IMR-90 (cell line): ENCODE data around the gene GNAT2. TPM values are rescaled to one million over a fixed set of nuclear protein-coding genes. Genes with fewer than 3 reads are reported as not detected.

Experiments
- ATAC-seq: fragments of 200-7000 bp; cut with Tn5 transposase; 2 replicates; pipeline ENCODE4 v1.9.1; 2020; ENCODE audit warnings: low read depth, mild to moderate bottlenecking, moderate library complexity
- BruUV-seq: library from RNA; stranded (reverse); fragments of 400-500 nt; replicated peaks from 2 replicates; lab custom pipeline; 2021; lab: Mats Ljungman, UMichigan
- CTCF ChIA-PET: fragments of 300-600 bp; formaldehyde crosslinking; extraction: SDS; loops from one replicate; lab custom pipeline; 2021; ENCODE audit warnings: antibody characterized with exemption; lab: Yijun Ruan, JAX
- POLR2A ChIA-PET: fragments of 300-600 bp; sonication (Branson Sonifier 250); formaldehyde crosslinking; loops from one replicate; lab custom pipeline; 2022; ENCODE audit warnings: antibody characterized with exemption; ENCODE audit not compliant: unreplicated experiment; lab: Charles Lee
- DNase-seq: peaks from one replicate; pipeline ENCODE4 v3.0.0; 2013
- H2AFZ ChIP-seq: replicated peaks from 2 replicates; pipeline ENCODE3; 2013; ENCODE audit warnings: low read length, mild to moderate bottlenecking; ENCODE audit not compliant: poor library complexity
- H2AK5ac ChIP-seq: 2 replicates; pipeline ENCODE4 v1.6.1; 2013; ENCODE audit warnings: low read depth, low read length, inconsistent platforms
- H2AK9ac ChIP-seq: replicated peaks from 2 replicates; pipeline ENCODE3; 2013; ENCODE audit warnings: mild to moderate bottlenecking, low read depth, low read length, moderate library complexity; ENCODE audit not compliant: poor library complexity
- H2BK120ac ChIP-seq: 2 replicates; pipeline ENCODE4 v1.6.1; 2013; ENCODE audit warnings: low read depth, low read length, inconsistent platforms
- H2BK15ac ChIP-seq: 3 replicates; pipeline ENCODE4 v1.6.1; 2013; ENCODE audit warnings: low read depth, low read length, inconsistent platforms
- H2BK20ac ChIP-seq: 2 replicates; pipeline ENCODE4 v1.6.1; 2013; ENCODE audit warnings: low read depth, mild to moderate bottlenecking, inconsistent platforms, low read length, moderate library complexity
- H2BK5ac ChIP-seq: 2 replicates; pipeline ENCODE4 v1.6.1; 2013; ENCODE audit warnings: mild to moderate bottlenecking, low read depth, low read length, inconsistent platforms; ENCODE audit not compliant: poor library complexity, severe bottlenecking
- H3K14ac ChIP-seq: replicated peaks from 2 replicates; pipeline ENCODE4 v1.6.1; 2013; ENCODE audit warnings: low read depth, low read length, inconsistent platforms
- H3K18ac ChIP-seq: 2 replicates; pipeline ENCODE4 v1.6.1; 2013; ENCODE audit warnings: low read depth, low read length, control low read depth
- H3K23ac ChIP-seq: 2 replicates; pipeline ENCODE4 v1.6.1; 2013; ENCODE audit warnings: low read depth, low read length, inconsistent platforms
- H3K27ac ChIP-seq: 2 replicates; pipeline ENCODE4 v1.5.1; 2013; ENCODE audit warnings: mild to moderate bottlenecking, control low read depth, low read length; ENCODE audit not compliant: insufficient read depth
- H3K27me3 ChIP-seq: 2 replicates; pipeline ENCODE4 v1.6.1; 2013; ENCODE audit warnings: low read length; ENCODE audit not compliant: control insufficient read depth, insufficient read depth
- H3K36me3 ChIP-seq: 2 replicates; pipeline ENCODE4 v1.6.1; 2013; ENCODE audit warnings: low read length, mixed read lengths; ENCODE audit not compliant: control insufficient read depth, insufficient read depth
- H3K4ac ChIP-seq: 2 replicates; pipeline ENCODE4 v1.6.1; 2013; ENCODE audit warnings: low read depth, low read length, inconsistent platforms
- H3K4me1 ChIP-seq: 2 replicates; pipeline ENCODE4 v1.6.1; 2013; ENCODE audit warnings: low read length, mixed read lengths; ENCODE audit not compliant: control insufficient read depth, insufficient read depth
- H3K4me2 ChIP-seq: 2 replicates; pipeline ENCODE4 v1.6.1; 2013; ENCODE audit warnings: low read depth, mild to moderate bottlenecking, control low read depth, low read length, moderate library complexity
- H3K4me3 ChIP-seq: 2 replicates; pipeline ENCODE4 v1.5.1; 2013; ENCODE audit warnings: low read depth, mild to moderate bottlenecking, control low read depth, low read length, moderate library complexity; ENCODE audit not compliant: insufficient read depth
- H3K56ac ChIP-seq: 2 replicates; pipeline ENCODE4 v1.6.1; 2013; ENCODE audit warnings: low read length, inconsistent platforms; ENCODE audit not compliant: insufficient read depth; ENCODE audit errors: extremely low read depth
- H3K79me1 ChIP-seq, 2 experiments: 2 replicates each; pipeline ENCODE4 v1.6.1; 2013; ENCODE audit warnings: low read length in 2 of 2, inconsistent platforms in 1 of 2, low read depth in 1 of 2
- H3K9ac ChIP-seq: 2 replicates; pipeline ENCODE4 v1.6.1; 2013; ENCODE audit warnings: low read depth, low read length, control low read depth
- H3K9me1 ChIP-seq: 2 replicates; pipeline ENCODE4 v1.6.1; 2013; ENCODE audit warnings: low read length, inconsistent platforms; ENCODE audit not compliant: insufficient read depth
- H3K9me3 ChIP-seq: 2 replicates; pipeline ENCODE4 v1.6.1; 2013; ENCODE audit warnings: low read length; ENCODE audit not compliant: control insufficient read depth, insufficient read depth
- H4K20me1 ChIP-seq: 2 replicates; pipeline ENCODE4 v1.6.1; 2013; ENCODE audit warnings: low read length, inconsistent platforms; ENCODE audit not compliant: insufficient read depth
- H4K5ac ChIP-seq: 2 replicates; pipeline ENCODE4 v1.6.1; 2013; ENCODE audit warnings: mild to moderate bottlenecking, low read depth, low read length, control low read depth
- H4K8ac ChIP-seq, 2 experiments: 2 replicates each; pipeline ENCODE4 v1.6.1; 2013; ENCODE audit warnings: low read depth in 2 of 2, low read length in 2 of 2, control low read depth in 1 of 2, inconsistent platforms in 1 of 2
- H4K91ac ChIP-seq: 2 replicates; pipeline ENCODE4 v1.6.1; 2013; ENCODE audit warnings: low read depth, low read length, inconsistent platforms; ENCODE audit not compliant: insufficient read depth
- BHLHE40 ChIP-seq: fragments of 150-350 bp; IDR thresholded peaks from 2 replicates; pipeline ENCODE4 v1.6.1; 2016; ENCODE audit warnings: mild to moderate bottlenecking, low read depth, low read length
- CEBPB ChIP-seq: IDR thresholded peaks from 2 replicates; pipeline ENCODE4 v1.6.1; 2012; ENCODE audit warnings: low read depth, low read length, improper control_type of control experiment
- CHD1 ChIP-seq: IDR thresholded peaks from 2 replicates; pipeline ENCODE4 v1.6.1; 2012; ENCODE audit warnings: low read depth, low read length, improper control_type of control experiment
- FOS ChIP-seq: fragments of 150-350 bp; IDR thresholded peaks from 2 replicates; pipeline ENCODE4 v1.6.1; 2016; ENCODE audit warnings: low read depth, low read length
- MAFK ChIP-seq: IDR thresholded peaks from 2 replicates; pipeline ENCODE4 v1.6.1; 2012; ENCODE audit warnings: low read depth, low read length, improper control_type of control experiment
- MXI1 ChIP-seq: IDR thresholded peaks from 2 replicates; pipeline ENCODE4 v1.6.1; 2012; ENCODE audit warnings: low read depth, mild to moderate bottlenecking, low read length, moderate library complexity, borderline replicate concordance
- NFE2L2 ChIP-seq: fragments of 150-350 bp; IDR thresholded peaks from 2 replicates; pipeline ENCODE4 v1.6.1; 2016; ENCODE audit warnings: low read depth, mild to moderate bottlenecking, low read length
- POLR2A ChIP-seq: IDR thresholded peaks from 2 replicates; pipeline ENCODE4 v1.6.1; 2012; ENCODE audit warnings: mild to moderate bottlenecking, low read depth, low read length
- RAD21 ChIP-seq: IDR thresholded peaks from 2 replicates; pipeline ENCODE4 v1.6.1; 2012; ENCODE audit warnings: low read length, improper control_type of control experiment
- RCOR1 ChIP-seq: IDR thresholded peaks from 2 replicates; pipeline ENCODE4 v1.6.1; 2012; ENCODE audit warnings: mild to moderate bottlenecking, low read length, improper control_type of control experiment; ENCODE audit not compliant: insufficient replicate concordance
- RFX5 ChIP-seq: IDR thresholded peaks from 2 replicates; pipeline ENCODE4 v1.8.0; 2012; ENCODE audit warnings: low read depth, mild to moderate bottlenecking, low read length, moderate library complexity
- SMC3 ChIP-seq: fragments of 150-350 bp; IDR thresholded peaks from 2 replicates; pipeline ENCODE4 v1.6.1; 2016; ENCODE audit warnings: low read depth, mild to moderate bottlenecking, antibody characterized with exemption, low read length, moderate library complexity
- WGBS, 2 experiments: methylation state at CpG; one replicate each; pipeline versions ENCODE4 v1.1.5 to v1.1.7; 2013; ENCODE audit warnings: missing lambda C conversion rate in 2 of 2; ENCODE audit not compliant: insufficient read length in 1 of 2; ENCODE audit errors: extremely low coverage in 2 of 2; 5-methylcytosine and 5-hydroxymethylcytosine counted together
- dilution Hi-C: fragments of 300-500 bp; cut with HindIII; formaldehyde crosslinking; loops from one replicate; pipeline ENCODE4 v1.14.3; 2018; ENCODE audit warnings: low sequenced_read_pairs; ENCODE audit not compliant: unreplicated experiment
- in situ Hi-C: fragments of 300-500 bp; cut with MboI; formaldehyde crosslinking; loops from 3 replicates; pipeline ENCODE4 v1.14.3; 2019; ENCODE audit warnings: low sequenced_read_pairs, inconsistent platforms, mixed read lengths
- intact Hi-C: fragments of 100-400 bp; cut with micrococcal nuclease; formaldehyde crosslinking; loops from 2 replicates; pipeline ENCODE4 v1.10.0; 2022
- polyA plus RNA-seq, 3 experiments: library from polyadenylated mRNA; depleted of rRNA; stranded (reverse); fragments of >200 nt; gene quantifications; 2 replicates each; pipeline ENCODE4 v1.2.3, GENCODE V29; 2012; ENCODE audit warnings: low replicate concordance in 1 of 3
- total RNA-seq: library from RNA; depleted of rRNA; stranded (reverse); fragments of >200 nt; gene quantifications from 2 replicates; pipeline ENCODE4 v1.2.3, GENCODE V29; 2012
- TF ChIP-seq, protein P1 (sequence below): fragments of 150-350 bp; IDR thresholded peaks from 2 replicates; pipeline ENCODE4 v1.6.1; 2016; ENCODE audit warnings: low read depth, mild to moderate bottlenecking, low read length, moderate library complexity, borderline replicate concordance
- TF ChIP-seq, protein P2 (sequence below): conservative IDR thresholded peaks from 2 replicates; pipeline ENCODE4 v1.5.1; 2012; ENCODE audit warnings: mild to moderate bottlenecking, low read depth, low read length, improper control_type of control experiment
- TF ChIP-seq, protein P3 (sequence below): fragments of 150-350 bp; IDR thresholded peaks from 2 replicates; pipeline ENCODE4 v1.6.1; 2017; ENCODE audit warnings: mild to moderate bottlenecking, antibody characterized with exemption, low read length, low read depth

GNAT2 gene
- total and polyA plus RNA-seq, 2 of the 4 experiments (the other 2 are of a cell fraction) = 0.17 to 0.36 TPM

DNA sequence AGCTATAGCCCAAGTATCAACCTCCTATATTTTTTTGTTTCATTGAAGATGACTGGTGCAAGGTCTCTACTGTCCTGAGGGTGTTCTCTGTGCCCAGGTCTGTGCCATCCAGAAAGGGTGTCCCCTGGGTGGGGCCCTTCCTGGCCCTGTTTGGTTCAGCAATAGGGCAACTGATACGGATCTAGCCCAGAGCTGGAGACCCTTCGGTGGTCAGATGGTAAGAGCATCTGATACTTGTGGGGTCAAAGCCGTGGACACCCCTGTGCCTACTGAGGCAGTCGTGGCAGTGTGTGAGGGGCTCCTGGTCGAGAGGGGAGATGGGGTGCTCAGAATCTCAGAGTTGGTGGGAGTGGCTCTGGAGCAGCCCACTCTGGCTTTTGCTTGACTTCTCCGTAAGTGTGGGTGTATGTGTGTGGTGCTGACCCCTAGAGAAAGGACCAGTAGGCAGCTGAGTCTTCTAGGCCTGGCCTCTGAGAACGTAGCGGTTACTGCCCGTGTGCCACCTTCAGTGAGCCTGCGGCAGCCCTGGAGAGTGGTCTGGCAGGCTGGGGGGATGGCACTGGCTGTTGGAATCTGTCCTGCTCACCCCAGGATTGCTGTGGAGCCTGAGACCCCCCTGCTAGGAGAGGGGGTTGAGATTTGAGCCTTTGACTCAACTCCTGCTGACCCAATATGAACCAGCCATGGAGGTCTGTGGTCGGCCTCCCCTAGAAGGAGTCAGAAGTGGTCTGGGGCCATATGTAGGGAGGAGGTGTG is 2.9 kb upstream of the GNAT2 start:
- peaks cover 29% of the 10 kb centered on the region for H3K9me1 ChIP-seq
- ChIA-PET POLR2A (no interaction called here), CTCF (no interaction called here)
- H3K18ac ChIP-seq = no peak overlapping the region
- peaks cover 57% of the 10 kb centered on the region for H4K20me1 ChIP-seq
- H2BK15ac ChIP-seq = no peak overlapping the region
- H2BK5ac ChIP-seq = peak overlapping the region; percentile 1
- H3K9ac ChIP-seq = no peak overlapping the region
- H3K27me3 ChIP-seq = no peaks in the 10 kb centered on the region
- peak overlapping the region; percentile 99 for H3K4me2 ChIP-seq
- H3K4me1 ChIP-seq = peaks cover 39% of the 10 kb centered on the region
- peaks cover 23 to 86% of the 10 kb centered on the region in 2 experiments; a peak in 3 of 4 replicates for H3K79me1 ChIP-seq
- intact Hi-C loops = loop anchor here (10.0 kb wide), 1 partner anchor 338 kb away; the partner anchor contains the start of gene PSRC1
- no peak overlapping the region for H2AFZ ChIP-seq
- no peak overlapping the region for H3K27ac ChIP-seq
- H3K14ac ChIP-seq = no peak overlapping the region
- WGBS, 2 experiments = 82% methylated on average over 5 of the region's 11 CpGs; no CpG with 5 or more reads in 1 of the 2 experiments
- H2AK5ac ChIP-seq = peak overlapping the region; percentile 51
- no peak overlapping the region for H2BK20ac ChIP-seq
- no peak overlapping the region for H3K56ac ChIP-seq
- no peak overlapping the region for H4K91ac ChIP-seq
- no peak overlapping the region for H2BK120ac ChIP-seq
- peaks cover 16% of the 10 kb centered on the region for H3K36me3 ChIP-seq
- H3K4me3 ChIP-seq = peak overlapping the region; percentile 96
- ATAC-seq = no peak
- no peak overlapping the region for H4K5ac ChIP-seq
- dilution Hi-C loops = no loop called here
- in situ Hi-C loops = loop anchor here (5.0 kb wide), 1 partner anchor 75 kb away; the partner anchor contains the start of gene GNAI3
- H2AK9ac ChIP-seq = peak overlapping the region; percentile 86
- no peaks in the 10 kb centered on the region for H3K9me3 ChIP-seq
- DNase-seq = no peak
- no peak overlapping the region for H3K4ac ChIP-seq
- no peak overlapping the region for H3K23ac ChIP-seq
- H4K8ac ChIP-seq = no peak overlapping the region
- BruUV-seq = no TSS peak
- TF ChIP-seq RCOR1 (no peak), NFE2L2 (no peak), MAFK (no peak), MXI1 (no peak), BHLHE40 (no peak), CHD1 (no peak), RFX5 (no peak), CEBPB (no peak), FOS (no peak), SMC3 (no peak), POLR2A (no peak), RAD21 (no peak)
- TF ChIP-seq, protein P1, sequence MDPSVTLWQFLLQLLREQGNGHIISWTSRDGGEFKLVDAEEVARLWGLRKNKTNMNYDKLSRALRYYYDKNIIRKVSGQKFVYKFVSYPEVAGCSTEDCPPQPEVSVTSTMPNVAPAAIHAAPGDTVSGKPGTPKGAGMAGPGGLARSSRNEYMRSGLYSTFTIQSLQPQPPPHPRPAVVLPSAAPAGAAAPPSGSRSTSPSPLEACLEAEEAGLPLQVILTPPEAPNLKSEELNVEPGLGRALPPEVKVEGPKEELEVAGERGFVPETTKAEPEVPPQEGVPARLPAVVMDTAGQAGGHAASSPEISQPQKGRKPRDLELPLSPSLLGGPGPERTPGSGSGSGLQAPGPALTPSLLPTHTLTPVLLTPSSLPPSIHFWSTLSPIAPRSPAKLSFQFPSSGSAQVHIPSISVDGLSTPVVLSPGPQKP = no peak
- TF ChIP-seq, protein P2, sequence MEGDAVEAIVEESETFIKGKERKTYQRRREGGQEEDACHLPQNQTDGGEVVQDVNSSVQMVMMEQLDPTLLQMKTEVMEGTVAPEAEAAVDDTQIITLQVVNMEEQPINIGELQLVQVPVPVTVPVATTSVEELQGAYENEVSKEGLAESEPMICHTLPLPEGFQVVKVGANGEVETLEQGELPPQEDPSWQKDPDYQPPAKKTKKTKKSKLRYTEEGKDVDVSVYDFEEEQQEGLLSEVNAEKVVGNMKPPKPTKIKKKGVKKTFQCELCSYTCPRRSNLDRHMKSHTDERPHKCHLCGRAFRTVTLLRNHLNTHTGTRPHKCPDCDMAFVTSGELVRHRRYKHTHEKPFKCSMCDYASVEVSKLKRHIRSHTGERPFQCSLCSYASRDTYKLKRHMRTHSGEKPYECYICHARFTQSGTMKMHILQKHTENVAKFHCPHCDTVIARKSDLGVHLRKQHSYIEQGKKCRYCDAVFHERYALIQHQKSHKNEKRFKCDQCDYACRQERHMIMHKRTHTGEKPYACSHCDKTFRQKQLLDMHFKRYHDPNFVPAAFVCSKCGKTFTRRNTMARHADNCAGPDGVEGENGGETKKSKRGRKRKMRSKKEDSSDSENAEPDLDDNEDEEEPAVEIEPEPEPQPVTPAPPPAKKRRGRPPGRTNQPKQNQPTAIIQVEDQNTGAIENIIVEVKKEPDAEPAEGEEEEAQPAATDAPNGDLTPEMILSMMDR = no peak
- TF ChIP-seq, protein P3, sequence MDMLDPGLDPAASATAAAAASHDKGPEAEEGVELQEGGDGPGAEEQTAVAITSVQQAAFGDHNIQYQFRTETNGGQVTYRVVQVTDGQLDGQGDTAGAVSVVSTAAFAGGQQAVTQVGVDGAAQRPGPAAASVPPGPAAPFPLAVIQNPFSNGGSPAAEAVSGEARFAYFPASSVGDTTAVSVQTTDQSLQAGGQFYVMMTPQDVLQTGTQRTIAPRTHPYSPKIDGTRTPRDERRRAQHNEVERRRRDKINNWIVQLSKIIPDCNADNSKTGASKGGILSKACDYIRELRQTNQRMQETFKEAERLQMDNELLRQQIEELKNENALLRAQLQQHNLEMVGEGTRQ = no peak
